NCI-H1694 (cell line): ENCODE results near the gene GABRR1.
"Not testable (repeated sequence)": the region's sequence is repeated elsewhere in the genome, so short reads cannot be mapped to it uniquely, and the experiment has no call there.

Source experiments
- DNase-seq: peaks from one replicate; lab custom pipeline; 2025; lab: John Stamatoyannopoulos, UW

Gene GABRR1

DNA sequence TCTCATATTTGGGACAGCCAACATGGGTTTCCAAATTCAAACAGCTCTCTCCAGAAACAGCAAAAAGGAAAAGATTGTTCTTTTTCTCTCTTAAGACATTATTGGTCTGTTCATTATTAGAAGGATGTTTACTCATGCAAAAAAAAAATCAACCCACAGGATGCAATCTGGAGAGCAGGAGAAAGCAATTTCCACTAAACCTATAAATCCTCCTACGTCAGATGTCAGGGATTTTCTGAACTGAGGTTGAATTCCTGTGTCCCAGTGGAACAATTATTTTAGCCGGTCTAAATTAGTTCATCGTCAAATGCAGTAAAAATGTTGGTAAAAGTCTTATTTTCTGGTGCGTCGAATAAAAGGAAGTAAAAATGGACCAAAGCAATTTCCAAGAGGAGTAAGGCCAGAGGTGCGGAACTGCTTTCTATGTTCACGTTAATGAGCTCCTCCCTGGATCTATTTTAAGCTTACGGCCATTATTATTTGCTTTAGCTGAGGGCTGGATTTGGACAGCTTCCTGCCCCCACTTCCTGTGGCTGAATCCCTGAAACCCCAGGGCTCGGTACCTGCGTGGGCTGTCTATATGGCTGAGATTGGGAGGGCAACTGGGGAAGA, at the start of gene GABRR1:
TSS of gene GABRR1 (minus strand) at position 60 of the 612 bp plus-strand sequence. CDS start at position 24, 36 bp downstream.
- DNase-seq, result no peak

DNA sequence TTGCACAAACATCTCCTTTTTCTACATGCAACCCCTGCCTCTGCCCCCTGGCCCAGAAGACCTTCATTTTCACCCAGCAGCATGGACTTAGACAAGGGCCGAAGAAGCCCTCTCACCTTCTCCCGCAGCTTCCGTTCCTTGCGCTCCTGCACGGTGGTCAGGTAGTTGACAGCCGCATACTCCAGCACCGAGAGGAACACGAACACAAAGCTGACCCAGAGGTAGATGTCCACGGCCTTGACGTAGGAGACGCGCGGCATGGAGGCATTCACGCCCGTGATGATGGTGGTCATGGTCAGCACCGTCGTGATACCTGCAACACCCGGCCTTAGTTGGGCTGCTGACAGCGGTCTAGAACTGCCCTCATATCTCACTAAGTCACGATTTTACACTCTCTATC, 47.1 kb upstream of the GABRR1 start:
- DNase-seq, result no peak

DNA sequence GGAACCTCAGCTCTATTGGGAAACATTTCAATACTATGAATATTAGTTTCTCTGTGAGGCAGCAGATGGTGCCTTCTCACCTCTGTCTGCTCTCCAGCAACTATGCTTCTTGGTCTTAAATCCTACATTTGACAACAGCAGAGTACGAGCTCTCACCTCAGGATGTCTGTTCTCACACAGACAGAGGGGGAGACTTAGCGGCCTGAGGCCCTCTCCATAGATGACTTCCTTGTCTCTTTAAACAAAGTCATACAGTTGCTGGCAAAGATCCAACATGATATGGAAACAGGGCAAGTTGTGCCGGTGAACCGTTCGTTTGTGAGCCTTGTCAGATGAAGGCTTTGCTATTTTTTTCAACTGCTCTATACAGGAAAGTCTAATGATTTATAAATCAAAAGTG, 43.7 kb upstream of the GABRR1 start:
- DNase-seq, result peak; percentile 25

DNA sequence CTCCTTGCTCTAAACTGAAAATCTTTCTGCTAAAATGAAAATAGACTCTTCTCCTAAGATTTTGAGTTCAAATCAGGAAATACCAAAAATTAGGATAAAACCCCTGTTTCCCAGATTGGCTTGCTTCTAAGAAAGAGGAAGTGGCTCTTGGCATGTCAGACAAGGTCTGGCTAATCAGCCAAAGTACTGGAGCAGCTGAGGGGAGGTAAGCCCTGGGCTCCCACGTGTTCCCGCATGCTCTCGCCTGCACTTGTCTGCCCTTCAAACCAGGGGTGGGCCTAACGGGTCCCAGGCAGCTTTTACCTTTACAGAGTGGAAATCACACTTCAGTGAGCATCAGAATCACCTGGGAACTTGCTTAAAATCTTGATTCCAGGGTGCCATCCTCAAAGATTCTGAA, 43.2 kb upstream of the GABRR1 start:
- DNase-seq, result no peak

DNA sequence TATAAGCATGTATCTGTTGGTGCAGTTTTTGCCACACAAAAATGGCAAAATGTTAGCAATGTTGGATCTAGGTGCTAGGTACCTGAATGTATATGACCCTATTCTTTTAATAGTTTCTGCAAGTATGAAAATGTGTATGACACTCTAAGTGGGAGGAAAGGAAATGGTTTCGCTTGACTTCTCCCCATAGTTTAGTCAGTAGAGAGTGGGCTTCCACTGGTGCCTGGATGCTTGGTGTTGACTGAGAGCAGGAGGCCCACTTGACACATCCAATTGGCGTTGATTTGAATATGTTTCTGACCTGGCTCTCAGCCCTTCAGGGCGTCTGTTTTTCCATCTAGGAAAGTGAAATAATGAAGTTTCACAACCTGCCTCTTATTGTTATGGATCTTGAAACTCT, 41.8 kb upstream of the GABRR1 start:
- no peak for DNase-seq

DNA sequence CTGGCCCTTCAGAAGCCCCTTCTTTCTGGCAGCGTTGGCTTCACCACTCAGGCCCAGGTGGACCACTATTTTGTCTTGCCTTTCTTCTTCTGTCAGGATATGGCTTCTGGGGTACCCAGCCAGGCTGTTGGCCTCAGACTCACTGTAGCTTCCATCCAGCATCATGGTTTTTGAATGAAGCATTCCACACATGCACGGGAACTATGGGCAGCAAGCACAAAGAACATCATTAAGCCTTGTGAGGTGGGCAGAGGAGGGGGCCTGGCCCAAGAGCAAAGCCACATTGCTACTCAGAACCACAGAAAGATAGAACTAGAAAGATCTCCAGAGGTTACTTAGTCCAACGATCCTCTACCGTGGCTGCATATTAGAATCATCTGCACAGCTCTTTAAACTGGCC, 40.6 kb upstream of the GABRR1 start:
- DNase-seq, result no peak

DNA sequence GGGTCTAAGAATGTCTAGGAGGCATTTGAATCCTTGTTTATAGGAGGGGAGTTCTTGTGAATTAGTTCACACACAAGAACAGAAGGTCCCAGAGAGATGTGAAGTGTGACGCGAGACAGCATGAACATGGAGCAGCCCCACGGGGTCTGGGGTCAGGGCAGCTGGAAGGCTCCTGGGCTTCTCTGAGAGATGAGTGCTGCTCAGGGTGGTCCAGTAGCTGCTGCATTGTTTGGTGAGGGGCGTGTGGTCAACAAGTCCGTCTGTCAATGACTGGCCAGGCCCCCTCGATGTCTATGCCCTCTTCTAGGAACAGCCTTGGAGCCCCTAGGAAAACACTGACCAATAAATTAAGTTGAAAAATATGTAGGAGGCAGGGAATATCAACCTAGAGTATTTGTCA, 40.2 kb upstream of the GABRR1 start:
- DNase-seq, result no peak

DNA sequence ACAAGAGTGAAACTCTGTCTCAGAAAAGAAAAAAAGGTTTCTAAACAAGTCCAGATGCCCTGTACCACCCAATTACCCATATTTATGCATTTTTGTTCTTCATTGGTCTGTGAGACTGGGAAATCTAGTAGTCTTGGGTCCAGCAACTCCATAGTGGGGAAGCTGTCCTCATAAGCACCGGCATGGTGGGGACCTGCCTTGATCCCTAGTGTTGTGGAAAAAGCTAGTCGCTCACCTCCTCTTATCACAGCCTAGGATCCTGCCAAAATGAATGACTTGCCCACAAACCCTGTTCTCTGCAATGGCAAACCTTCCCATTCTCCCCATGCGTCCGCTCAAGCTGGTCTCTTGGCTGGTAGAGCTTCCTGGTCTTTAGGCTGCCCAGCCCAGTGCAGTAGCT, 38.3 kb upstream of the GABRR1 start:
- no peak for DNase-seq

DNA sequence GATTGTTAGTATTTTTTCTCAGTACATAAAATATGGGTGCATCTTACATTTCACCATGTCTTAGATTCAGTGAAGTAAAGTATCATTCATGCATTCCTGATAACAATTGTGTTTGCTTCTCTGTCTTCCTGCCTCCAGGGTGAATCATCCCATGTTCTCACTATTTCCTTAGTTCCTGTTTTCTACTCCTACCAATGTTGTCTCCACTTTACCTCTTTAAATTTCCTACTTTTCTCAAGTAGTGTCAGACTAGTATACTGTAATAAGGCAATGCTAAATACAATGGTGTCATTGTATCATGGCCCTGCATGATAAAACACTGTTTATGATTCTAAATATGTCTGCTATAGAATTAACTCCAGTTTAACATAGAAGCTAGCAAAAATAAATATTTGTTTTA, 37.4 kb upstream of the GABRR1 start:
- DNase-seq, result no peak

DNA sequence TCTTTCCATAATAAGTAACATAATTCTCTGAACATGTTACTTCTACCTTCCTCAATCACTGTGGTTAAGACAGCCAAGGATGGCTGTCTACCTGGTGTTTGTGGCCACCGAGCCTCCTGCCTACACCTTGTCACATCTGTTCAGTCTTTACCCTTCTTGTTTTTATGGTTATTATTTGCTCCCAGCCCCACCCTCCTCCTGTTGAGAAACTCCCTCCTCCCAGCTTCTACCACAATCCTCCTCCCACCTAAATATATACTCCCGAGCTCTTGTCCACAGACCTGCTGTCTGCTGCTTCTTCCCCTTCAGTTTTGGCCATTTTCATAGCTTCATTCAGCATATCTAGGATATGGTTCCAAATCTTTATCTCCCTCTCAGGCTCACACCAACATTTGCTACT, 35.7 kb upstream of the GABRR1 start:
- DNase-seq, result no peak

DNA sequence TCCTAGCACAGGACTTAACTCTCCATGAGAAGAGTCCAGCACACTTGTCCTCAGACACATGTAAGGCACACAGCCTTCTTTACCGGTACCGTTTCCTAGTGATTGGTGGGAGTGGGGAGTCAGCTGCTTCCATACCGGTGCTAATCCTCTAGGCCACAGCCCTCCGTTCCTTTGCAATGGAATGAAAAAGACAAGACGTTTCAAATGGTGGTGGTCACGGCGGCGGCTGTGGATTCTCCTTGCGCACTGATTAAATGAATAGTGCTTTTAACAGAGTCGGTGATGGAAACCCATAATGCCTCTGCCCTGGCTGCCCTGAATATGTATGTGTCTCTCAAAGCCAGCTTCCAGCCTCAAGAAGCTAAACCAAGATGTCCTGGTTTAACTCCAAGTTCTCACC, 34.8 kb upstream of the GABRR1 start:
- no peak for DNase-seq

DNA sequence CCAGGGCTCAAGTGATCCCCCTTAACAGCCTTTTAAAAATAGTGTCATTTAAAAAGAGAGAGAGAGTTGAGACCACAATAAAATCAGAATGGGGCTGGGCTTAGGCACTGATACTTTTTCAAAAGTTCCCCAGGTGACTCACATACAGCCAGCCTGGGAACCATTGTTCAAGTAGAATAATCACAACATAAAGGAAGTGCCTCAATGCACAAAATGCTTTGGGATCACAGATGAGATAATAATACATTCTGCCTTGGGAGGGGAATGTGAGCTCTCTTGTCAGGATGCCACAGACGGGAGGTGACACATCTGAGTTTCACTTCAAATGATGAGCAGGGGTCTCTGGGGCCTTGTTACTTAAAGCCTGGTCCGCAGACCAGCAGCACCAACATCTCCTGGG, 34.0 kb upstream of the GABRR1 start:
- DNase-seq, result no peak

DNA sequence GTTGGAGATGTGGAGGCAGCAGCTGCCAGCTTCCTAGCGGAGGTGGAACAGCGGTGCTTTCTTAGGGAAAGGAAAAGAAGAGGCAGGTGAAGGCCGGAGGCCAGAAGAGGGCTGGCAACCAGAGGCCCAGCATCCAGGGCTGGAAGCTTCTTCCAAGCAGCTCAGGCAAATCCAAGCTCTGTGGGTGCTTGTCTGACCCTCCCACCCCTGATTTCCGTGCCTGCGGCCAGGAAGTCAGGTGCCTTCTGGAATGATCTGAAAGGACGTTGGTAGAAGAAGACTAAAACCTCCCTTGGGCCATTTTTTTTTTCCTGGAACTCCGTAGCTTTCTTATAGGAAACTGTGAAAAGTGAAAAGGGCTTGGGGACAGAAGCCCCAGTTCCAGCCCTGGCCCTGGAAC, 33.1 kb upstream of the GABRR1 start:
- no peak for DNase-seq

DNA sequence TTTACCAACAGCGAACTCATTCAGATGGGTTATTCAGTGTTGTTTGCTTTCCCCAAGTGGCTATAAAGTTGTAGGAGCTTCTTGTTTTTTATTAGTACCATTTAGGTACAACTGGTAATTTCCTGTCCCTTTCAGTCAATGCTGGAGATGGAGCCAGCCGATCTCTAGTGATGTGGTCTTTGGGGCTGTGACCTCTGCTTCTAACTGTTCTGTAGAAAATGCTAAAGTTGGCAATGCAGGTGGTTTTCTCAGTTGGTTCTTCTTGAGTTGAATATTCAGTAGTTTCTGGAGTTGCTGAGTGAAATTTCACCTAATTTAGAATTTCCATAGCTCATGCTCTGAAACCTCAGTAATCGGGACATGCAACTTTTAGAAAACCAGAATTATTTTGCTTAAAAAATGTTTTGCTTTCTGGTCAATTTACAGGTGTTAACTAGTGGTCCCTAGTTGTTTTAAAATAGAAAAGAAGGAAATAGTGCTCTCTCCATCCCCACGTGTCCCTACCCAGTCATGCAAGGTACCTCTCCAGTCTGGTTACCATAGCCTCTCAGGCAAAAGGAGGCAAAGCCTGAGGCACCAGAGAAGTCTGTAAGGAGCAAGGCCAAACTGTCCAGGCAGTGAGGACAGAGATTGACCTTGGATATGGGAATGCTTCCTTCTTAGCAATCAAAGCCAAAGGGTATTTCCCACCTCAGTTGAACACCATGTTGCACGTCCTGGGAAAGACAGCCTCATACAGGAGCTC, 27.3 kb upstream of the GABRR1 start:
- no peak for DNase-seq

DNA sequence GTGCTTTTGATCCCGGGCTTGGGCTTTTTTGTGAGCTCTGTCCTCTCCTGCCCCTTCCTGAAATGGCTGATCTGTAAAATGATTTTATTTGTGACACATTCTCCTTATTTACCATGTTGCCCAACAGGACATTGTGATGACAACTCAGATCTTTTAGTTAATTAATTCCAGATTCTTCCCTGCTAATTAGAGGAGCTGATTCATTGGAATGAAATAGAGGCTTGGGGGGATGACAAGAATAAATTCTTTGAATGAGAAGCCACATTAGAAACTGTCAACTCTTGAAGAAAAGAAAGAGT, 26.1 kb upstream of the GABRR1 start:
- DNase-seq, result no peak

DNA sequence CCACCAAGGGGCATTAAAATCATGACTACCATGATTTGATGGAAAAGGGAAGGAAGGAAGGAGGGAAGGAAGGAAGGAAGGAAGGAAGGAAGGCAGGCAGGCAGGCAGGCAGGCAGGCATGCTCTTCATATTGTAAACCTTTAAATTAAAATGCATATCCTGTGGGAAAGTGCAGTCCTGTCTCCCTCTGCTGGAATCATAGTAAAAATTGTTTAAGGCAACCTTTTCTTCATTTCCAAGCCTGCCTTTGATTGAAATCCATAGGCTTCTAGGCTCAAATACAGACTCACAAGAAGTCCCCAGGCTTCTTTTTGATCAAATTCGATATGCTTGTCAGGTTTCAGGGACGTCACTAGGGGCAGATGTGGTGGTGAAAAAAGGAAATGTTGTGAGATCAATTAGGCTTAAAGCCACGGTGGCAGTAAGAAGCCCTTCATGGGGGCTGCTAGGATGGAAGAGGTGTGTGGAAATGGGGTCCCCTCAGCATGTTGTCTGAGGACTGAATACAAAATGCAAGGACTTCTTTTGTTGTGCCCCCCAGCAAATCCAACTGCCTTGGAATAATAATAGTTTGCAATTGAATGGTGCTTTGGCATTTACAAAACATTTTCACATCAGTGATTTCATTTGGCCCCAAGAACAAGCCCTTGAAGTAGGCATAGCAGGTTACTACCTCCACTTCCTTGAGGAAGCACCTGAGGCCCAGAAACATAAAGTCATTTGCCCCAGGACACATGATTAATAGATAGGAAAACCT, 25.6 kb upstream of the GABRR1 start:
- peak; percentile 56 for DNase-seq

DNA sequence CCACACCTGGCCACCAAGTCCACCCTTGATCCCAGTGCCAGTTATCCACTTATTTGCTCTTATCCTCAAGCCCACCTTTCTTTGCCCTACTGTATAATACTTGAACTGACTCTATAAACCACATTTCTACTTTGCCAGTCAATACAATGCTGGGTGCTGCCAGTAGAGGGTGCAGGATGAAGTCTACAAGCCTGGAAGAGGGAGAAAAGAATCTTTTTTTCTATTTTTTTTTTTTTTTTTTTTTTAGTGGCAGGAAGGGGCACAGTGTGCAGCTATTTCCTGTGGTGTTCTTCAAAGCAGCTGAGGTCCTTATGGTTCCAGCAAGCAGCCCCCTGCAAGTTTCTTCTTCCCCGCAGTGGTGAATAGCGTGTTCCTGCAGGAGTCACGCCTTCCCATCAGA, 22.2 kb upstream of the GABRR1 start:
- DNase-seq, result no peak

DNA sequence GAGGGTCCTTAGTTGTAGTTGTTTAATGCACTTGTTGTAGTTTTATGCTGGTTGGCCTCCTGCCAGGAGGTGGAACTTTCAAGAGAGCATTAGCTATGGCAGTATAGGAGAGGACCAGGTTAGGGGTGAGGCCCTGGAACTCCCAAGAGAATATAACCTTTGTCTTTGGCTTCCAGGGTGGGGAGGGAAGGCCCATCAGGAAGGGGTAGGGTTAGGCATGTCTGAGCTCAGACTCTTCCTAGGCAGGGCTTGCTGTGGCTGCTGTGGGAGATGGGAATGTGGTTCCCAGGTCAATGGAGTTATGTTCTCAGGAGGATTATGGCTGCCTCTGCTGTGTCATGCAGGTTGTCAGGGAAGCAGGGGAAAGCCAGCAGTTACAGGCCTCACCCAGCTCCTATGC, 20.0 kb upstream of the GABRR1 start:
- DNase-seq, result no peak

DNA sequence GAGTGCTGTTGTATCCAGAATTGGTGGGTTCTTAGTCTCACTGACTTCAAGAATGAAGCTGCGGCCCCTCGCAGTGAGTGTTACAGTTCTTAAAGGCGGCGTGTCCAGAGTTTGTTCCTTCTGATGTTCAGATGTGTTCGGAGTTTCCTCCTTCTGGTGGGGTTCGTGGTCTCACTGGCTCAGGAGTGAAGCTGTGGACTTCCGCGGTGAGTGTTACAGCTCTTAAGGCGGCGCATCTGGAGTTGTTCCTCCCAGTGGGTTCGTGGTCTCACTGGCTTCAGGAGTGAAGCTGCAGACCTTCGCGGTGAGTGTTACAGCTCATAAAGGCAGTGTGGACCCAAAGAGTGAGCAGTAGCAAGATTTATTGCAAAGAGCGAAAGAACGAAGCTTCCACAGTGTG, 16.4 kb upstream of the GABRR1 start:
- not testable (repeated sequence) for DNase-seq

DNA sequence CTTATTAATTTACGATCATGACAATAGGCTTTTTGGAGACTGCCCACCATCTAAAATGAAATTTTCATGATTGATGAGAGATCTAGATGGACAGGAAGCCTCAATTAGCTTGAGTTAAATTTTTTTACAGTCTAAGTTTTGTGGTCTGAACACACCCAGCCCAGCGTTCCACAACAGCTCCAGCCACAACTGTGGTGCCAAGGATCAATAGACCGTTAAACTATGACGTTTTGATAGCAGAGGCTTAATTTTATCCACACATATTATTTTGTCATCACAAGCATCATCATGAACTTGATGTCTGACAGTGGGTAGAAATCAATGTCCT, 5.5 kb upstream of the GABRR1 start:
- DNase-seq, result no peak

DNA sequence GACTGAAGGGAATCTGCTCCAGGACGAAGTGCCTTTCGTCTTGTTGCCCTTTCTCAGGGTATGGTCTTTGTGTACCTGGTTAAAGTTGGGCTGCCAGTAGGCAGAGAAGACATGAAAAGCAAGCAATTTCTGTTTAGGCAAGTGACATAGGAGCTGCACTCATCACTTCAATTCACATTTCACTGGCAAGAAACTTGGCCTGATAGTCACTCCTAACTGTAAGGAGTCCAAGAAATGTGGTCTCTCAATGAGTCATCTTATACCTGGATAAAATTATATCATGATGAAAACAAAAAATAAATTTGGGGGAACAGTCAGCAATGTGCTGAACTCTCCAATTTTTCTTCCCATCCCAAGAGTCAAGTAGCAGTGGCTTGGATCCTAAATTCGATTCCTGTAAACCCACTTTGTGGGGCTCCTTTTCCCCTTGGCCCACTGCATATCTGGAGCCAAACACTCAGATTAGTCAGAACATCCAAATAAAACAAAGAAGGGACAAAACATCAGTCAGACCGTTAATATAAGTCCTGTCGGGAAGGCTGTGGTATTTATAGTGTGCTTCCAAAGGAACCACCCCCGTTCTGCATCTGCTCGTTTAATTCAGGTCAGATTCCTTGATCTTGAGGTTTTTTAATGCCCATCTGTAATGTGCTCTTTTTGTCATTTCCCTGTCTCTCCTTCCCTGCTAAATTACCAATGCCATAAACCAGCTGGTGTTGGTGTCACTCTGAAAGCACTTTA, 5.0 kb upstream of the GABRR1 start:
- no peak for DNase-seq

DNA sequence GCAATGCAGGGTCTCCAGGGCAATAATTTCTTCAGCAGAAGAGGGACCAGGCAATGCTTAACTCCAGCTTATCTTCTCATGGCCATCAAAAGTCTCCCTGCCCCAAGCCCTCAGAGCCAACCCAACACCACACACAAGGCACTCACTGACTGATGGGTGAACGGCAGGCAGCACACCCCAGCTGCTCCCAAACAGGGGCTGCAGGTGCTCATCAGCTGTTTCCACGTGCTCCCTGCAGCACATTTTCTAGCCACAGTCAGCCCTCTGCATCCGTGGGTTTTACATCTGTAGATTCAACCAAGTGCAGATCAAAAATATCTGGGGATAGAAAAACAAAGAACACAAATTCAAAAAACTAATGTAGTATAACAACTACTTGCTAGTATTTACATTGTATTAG, 4.0 kb upstream of the GABRR1 start:
- no peak for DNase-seq

DNA sequence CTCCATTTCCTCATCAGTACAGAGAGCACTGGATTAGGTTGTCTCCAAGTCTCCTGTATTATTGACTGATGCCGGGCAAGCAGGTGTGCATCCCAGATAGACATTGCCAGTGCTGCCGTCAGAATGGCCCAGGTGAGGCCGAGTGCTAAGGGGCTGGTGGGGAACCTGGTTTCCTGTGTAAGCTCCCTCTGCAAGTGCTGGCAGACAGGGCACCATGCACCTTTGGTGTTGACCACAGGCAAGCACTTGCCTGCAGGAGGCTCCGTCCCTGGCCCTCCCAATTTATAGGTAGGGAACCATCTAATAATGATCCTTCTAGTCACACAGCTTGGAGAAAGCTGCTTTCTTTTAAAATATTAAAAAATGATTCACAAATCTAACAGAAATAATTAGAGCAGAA, 747 bp downstream of the GABRR1 start:
- no peak for DNase-seq
